MCF 10A (cell line): ENCODE results near the gene GSTP1. TPM values are rescaled to one million over a fixed set of nuclear protein-coding genes. Genes with fewer than 3 reads are reported as not detected.
"Not testable (repeated sequence)": the region's sequence is repeated elsewhere in the genome, so short reads cannot be mapped to it uniquely, and the experiment has no call there.

Source experiments
- BruUV-seq: library from RNA; stranded (reverse); fragments of 400-500 nt; replicated peaks from 2 replicates; lab custom pipeline; 2021; lab: Mats Ljungman, UMichigan
- CTCF ChIA-PET: fragments of 300-600 bp; sonication (Branson Sonifier 250); formaldehyde crosslinking; extraction: SDS; loops from one replicate; lab custom pipeline; 2021; ENCODE audit warnings: antibody characterized with exemption, inconsistent platforms; lab: Yijun Ruan, JAX
- POLR2A ChIA-PET: fragments of 300-600, 350-650 bp; sonication (Branson Sonifier 250); formaldehyde crosslinking; extraction: SDS; loops from one replicate; lab custom pipeline; 2020; ENCODE audit warnings: antibody characterized with exemption, inconsistent platforms; lab: Yijun Ruan, JAX
- DNase-seq: peaks from one replicate; pipeline ENCODE4 v3.0.0-alpha.2; 2018; ENCODE audit not compliant: unreplicated experiment
- H3K27ac Mint-ChIP-seq: one replicate; pipeline ENCODE4 v1.8.0; 2022; ENCODE audit warnings: mild to moderate bottlenecking, low read depth, mixed read lengths; ENCODE audit not compliant: unreplicated experiment
- H3K27me3 Mint-ChIP-seq: one replicate; pipeline ENCODE4 v1.8.0; 2022; ENCODE audit warnings: mixed read lengths; ENCODE audit not compliant: insufficient read depth, unreplicated experiment
- H3K36me3 Mint-ChIP-seq: one replicate; pipeline ENCODE4 v1.8.0; 2022; ENCODE audit warnings: mild to moderate bottlenecking, moderate library complexity, mixed read lengths; ENCODE audit not compliant: insufficient read depth, unreplicated experiment
- H3K4me1 Mint-ChIP-seq: one replicate; pipeline ENCODE4 v1.8.0; 2022; ENCODE audit warnings: mixed read lengths; ENCODE audit not compliant: insufficient read depth, unreplicated experiment
- H3K4me3 Mint-ChIP-seq: one replicate; pipeline ENCODE4 v1.8.0; 2022; ENCODE audit warnings: mild to moderate bottlenecking, moderate library complexity, mixed read lengths; ENCODE audit not compliant: unreplicated experiment
- H3K9me3 Mint-ChIP-seq: one replicate; pipeline ENCODE4 v1.8.0; 2022; ENCODE audit warnings: mixed read lengths; ENCODE audit not compliant: unreplicated experiment
- intact Hi-C: fragments of 100-400 bp; cut with micrococcal nuclease; formaldehyde crosslinking; loops from 2 replicates; pipeline ENCODE4 v1.14.1; 2022
- total RNA-seq: library from RNA; stranded (reverse); gene quantifications from 2 replicates; pipeline ENCODE4 v1.2.3, GENCODE V29; 2022
- TF ChIP-seq, protein P1 (sequence below): fragments of 200-600 bp; IDR thresholded peaks from one replicate; pipeline ENCODE4 v1.8.0; 2022; ENCODE audit warnings: antibody characterized with exemption, mild to moderate bottlenecking; ENCODE audit not compliant: unreplicated experiment

The GSTP1 gene
- total RNA-seq, 1 experiment from 2014 or later, result 1,641 TPM

GRCh38 chr11:67617243-67617953 is 33.8 kb downstream of the GSTP1 start:
- peaks cover 4% of the 10 kb centered on the region for H3K4me1 Mint-ChIP-seq
- TF ChIP-seq, protein P1, sequence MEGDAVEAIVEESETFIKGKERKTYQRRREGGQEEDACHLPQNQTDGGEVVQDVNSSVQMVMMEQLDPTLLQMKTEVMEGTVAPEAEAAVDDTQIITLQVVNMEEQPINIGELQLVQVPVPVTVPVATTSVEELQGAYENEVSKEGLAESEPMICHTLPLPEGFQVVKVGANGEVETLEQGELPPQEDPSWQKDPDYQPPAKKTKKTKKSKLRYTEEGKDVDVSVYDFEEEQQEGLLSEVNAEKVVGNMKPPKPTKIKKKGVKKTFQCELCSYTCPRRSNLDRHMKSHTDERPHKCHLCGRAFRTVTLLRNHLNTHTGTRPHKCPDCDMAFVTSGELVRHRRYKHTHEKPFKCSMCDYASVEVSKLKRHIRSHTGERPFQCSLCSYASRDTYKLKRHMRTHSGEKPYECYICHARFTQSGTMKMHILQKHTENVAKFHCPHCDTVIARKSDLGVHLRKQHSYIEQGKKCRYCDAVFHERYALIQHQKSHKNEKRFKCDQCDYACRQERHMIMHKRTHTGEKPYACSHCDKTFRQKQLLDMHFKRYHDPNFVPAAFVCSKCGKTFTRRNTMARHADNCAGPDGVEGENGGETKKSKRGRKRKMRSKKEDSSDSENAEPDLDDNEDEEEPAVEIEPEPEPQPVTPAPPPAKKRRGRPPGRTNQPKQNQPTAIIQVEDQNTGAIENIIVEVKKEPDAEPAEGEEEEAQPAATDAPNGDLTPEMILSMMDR, result no peak
- no peak for DNase-seq
- ChIA-PET CTCF (interaction anchor here (0.6 to 1.9 kb wide), 4 partner anchors 10 to 45 kb away, joined by 3 to 10 read pairs (median 3); partner anchors contain the start of gene NUDT8), POLR2A (interaction anchor here (0.6 kb wide), 1 partner anchor 73 kb away, joined by 5 read pairs; no protein-coding TSS in a partner anchor)
- H3K27me3 Mint-ChIP-seq, result peaks cover 19% of the 10 kb centered on the region
- no peak overlapping the region for H3K27ac Mint-ChIP-seq
- intact Hi-C loops, result no loop called here
- no peaks in the 10 kb centered on the region for H3K9me3 Mint-ChIP-seq
- no TSS peak for BruUV-seq
- H3K36me3 Mint-ChIP-seq, result peaks cover 9% of the 10 kb centered on the region
- H3K4me3 Mint-ChIP-seq, result no peak overlapping the region

DNA sequence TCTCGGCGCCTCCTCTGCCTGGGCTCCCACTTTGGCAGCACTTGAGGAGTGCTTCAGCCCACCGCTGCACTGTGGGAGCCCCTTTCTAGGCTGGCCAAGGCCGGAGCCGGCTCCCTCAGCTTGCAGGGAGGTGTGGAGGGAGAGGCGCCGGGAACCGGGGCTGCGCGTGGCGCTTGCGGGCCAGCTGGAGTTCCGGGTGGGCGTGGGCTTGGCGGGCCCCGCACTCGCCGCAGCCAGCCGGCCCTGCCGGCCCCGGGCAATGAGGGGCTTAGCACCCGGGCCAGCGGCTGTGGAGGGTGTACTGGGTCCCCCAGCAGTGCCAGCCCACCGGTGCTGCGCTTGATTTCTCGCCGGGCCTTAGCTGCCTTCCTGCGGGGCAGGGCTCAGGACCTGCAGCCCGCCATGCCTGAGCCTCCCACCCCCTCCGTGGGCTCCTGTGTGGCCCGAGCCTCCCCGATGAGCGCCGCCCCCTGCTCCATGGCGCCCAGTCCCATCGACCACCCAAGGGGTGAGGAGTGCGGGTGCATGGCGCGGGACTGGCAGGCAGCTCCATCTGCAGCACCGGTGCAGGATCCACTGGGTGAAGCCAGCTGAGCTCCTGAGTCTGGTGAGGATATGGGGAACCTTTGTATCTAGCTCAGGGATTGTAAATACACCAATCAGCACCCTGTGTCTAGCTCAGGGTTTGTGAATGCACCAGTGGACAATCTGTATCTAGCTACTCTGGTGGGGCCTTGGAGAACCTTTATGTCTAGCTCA is 35.5 kb downstream of the GSTP1 start:
- H3K4me1 Mint-ChIP-seq, H3K4me3 Mint-ChIP-seq, H3K36me3 Mint-ChIP-seq, POLR2A ChIA-PET, BruUV-seq, H3K27ac Mint-ChIP-seq, H3K9me3 Mint-ChIP-seq, DNase-seq, intact Hi-C loops: not testable (repeated sequence)
- peaks cover 19% of the 10 kb centered on the region for H3K27me3 Mint-ChIP-seq
- CTCF ChIA-PET, result interaction anchor here (0.5 to 0.6 kb wide), 3 partner anchors 10 to 47 kb away, joined by 3 to 4 read pairs (median 4); no protein-coding TSS in a partner anchor

DNA sequence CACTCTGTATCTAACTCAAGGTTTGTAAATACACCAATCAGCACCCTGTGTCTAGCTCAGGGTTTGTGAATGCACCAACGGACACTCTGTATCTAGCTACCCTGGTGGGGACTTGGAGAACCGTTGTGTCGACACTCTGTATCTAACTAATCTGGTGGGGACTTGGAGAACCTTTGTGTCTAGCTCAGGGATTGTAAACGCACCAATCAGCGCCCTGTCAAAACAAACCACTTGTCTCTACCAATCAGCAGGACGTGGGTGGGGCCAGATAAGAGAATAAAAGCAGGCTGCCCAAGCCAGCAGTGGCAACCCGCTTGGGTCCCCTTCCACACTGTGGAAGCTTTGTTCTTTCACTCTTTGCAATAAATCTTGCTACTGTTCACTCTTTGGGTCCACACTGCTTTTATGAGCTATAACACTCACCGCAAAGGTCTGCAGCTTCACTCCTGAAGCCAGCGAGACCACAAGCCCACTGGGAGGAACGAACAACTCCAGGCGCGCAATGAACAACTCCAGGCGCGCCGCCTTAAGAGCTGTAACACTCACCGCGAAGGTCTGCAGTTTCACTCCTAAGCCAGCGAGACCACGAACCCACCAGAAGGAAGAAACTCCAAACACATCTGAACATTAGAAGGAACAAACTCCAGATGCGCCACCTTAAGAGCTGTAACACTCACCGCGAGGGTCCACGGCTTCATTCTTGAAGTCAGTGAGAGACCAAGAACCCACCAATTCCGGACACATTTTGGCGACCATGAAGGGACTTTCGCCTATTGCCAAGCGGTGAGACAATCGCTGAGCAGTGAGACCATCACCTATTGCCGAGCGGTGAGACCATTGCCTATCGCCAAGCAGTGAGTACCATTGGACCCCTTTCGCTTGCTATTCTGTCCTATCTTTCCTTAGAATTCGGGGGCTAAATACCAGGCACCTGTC is 36.3 kb downstream of the GSTP1 start:
- BruUV-seq, H3K36me3 Mint-ChIP-seq, H3K4me3 Mint-ChIP-seq, intact Hi-C loops, DNase-seq, H3K4me1 Mint-ChIP-seq, H3K9me3 Mint-ChIP-seq, H3K27ac Mint-ChIP-seq: not testable (repeated sequence)
- ChIA-PET POLR2A (interaction anchor here (0.6 to 0.7 kb wide), 2 partner anchors 33 to 37 kb away, joined by 3 to 4 read pairs; no protein-coding TSS in a partner anchor), CTCF (interaction anchor here (0.5 to 0.6 kb wide), 4 partner anchors 9 to 65 kb away, joined by 3 to 4 read pairs (median 4); no protein-coding TSS in a partner anchor)
- H3K27me3 Mint-ChIP-seq, result peaks cover 19% of the 10 kb centered on the region

GRCh38 chr11:67620621-67621020 is 37.0 kb downstream of the GSTP1 start:
- H3K27me3 Mint-ChIP-seq, result peaks cover 19% of the 10 kb centered on the region
- DNase-seq, BruUV-seq, H3K36me3 Mint-ChIP-seq, H3K4me1 Mint-ChIP-seq, intact Hi-C loops, H3K9me3 Mint-ChIP-seq, H3K4me3 Mint-ChIP-seq, CTCF ChIA-PET, H3K27ac Mint-ChIP-seq: not testable (repeated sequence)
- POLR2A ChIA-PET, result interaction anchor here (0.6 kb wide), 1 partner anchor 32 kb away, joined by 3 read pairs; no protein-coding TSS in a partner anchor

DNA sequence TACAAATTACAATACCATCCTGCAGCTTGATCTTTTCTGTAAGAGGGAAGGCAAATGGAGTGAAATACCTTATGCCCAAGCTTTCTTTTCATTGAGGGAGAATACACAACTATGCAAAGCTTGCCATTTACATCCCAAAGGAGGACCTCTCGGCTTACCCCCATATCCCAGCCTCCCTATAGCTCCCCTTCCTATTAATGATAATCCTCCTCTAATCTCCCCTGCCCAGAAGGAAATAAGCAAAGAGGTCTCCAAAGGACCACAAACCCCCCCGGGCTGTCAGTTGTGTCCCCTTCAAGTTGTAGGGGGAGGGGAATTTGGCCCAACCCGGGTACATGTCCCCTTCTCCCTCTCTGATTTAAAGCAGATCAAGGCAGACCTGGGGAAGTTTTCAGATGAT is 38.3 kb downstream of the GSTP1 start:
- H3K9me3 Mint-ChIP-seq, BruUV-seq, H3K27ac Mint-ChIP-seq, H3K36me3 Mint-ChIP-seq, DNase-seq, H3K4me3 Mint-ChIP-seq, intact Hi-C loops, CTCF ChIA-PET, H3K4me1 Mint-ChIP-seq, POLR2A ChIA-PET: not testable (repeated sequence)
- H3K27me3 Mint-ChIP-seq, result peaks cover 13% of the 10 kb centered on the region

GRCh38 chr11:67622905-67623304 is 39.3 kb downstream of the GSTP1 start:
- H3K4me3 Mint-ChIP-seq, H3K4me1 Mint-ChIP-seq, H3K27ac Mint-ChIP-seq, H3K36me3 Mint-ChIP-seq, POLR2A ChIA-PET, H3K9me3 Mint-ChIP-seq, intact Hi-C loops, DNase-seq, CTCF ChIA-PET, BruUV-seq, H3K27me3 Mint-ChIP-seq: not testable (repeated sequence)

- H3K27ac Mint-ChIP-seq, BruUV-seq, CTCF ChIA-PET, intact Hi-C loops, H3K27me3 Mint-ChIP-seq, H3K36me3 Mint-ChIP-seq, H3K9me3 Mint-ChIP-seq, H3K4me3 Mint-ChIP-seq, DNase-seq, H3K4me1 Mint-ChIP-seq, POLR2A ChIA-PET: not testable (repeated sequence)
These were observed 40.2 kb downstream of the GSTP1 start for GRCh38 chr11:67623795-67624194.
